ENCODE results near the gene TNNI2. TPM values are rescaled to one million over a fixed set of nuclear protein-coding genes. Genes with fewer than 3 reads are reported as not detected.
A peak's percentile ranks its signal among the peaks of the same experiment; 100 is the strongest.

The TNNI2 gene
- total RNA-seq, 1 donor from 2014 or later: 1.1 TPM

DNA sequence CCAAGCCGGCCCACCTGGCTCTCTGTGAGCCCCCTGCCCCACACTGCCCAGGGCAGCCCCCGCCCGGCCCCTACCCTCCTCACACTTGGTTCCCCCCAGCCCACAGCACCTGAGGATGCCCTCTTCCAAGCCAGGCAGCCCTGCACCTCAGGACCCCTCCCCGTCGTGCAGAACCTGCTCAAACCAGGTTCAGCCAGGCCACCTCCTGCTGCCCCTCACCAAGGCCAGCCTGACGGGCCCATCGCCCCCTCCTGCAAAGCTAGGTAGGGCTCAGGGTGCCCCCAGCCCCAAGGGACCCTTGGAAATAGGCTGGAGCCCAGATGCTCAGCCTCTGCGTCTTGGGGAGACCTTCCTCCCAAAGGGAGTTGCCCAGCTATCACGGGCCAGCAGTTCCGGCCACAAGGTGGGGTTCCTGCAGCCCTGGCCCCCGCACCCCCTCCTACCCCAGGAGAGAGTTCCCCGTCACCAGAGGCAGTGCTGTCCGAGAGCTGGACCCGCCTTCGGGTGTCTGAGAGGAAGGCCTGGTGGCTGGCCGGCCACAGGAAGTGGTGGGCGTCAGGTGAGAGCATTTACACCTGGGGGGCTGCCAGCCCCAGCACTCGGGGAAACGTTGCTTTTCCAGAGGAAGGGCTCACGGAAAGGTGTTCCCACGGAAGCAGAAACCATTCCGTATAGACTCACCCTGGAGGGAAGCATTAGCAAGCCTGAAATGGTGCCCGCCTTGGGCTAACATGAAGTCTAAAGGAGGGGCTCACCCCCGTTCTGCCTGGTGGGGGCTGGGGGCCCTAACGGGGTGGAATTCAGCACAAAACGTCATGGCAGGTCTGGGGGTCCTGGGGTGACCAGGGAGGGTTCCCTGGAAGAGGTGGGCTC lies 7.2 kb upstream of the TNNI2 start:
- H3K36me3 Mint-ChIP-seq (ENCODE audit: unreplicated experiment): no peaks in the 10 kb centered on the region
- DNase-seq (ENCODE audit: extremely low spot score, unreplicated experiment): no peak
- H3K4me3 Mint-ChIP-seq (ENCODE audit: unreplicated experiment): no peak overlapping the region
- no peaks in the 10 kb centered on the region for H3K9me3 Mint-ChIP-seq (ENCODE audit: unreplicated experiment)
- TF ChIP-seq, protein P1, sequence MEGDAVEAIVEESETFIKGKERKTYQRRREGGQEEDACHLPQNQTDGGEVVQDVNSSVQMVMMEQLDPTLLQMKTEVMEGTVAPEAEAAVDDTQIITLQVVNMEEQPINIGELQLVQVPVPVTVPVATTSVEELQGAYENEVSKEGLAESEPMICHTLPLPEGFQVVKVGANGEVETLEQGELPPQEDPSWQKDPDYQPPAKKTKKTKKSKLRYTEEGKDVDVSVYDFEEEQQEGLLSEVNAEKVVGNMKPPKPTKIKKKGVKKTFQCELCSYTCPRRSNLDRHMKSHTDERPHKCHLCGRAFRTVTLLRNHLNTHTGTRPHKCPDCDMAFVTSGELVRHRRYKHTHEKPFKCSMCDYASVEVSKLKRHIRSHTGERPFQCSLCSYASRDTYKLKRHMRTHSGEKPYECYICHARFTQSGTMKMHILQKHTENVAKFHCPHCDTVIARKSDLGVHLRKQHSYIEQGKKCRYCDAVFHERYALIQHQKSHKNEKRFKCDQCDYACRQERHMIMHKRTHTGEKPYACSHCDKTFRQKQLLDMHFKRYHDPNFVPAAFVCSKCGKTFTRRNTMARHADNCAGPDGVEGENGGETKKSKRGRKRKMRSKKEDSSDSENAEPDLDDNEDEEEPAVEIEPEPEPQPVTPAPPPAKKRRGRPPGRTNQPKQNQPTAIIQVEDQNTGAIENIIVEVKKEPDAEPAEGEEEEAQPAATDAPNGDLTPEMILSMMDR (IDR thresholded peaks at IDR 0.05): no peak
- peaks cover 68% of the 10 kb centered on the region for H3K4me1 Mint-ChIP-seq (ENCODE audit: unreplicated experiment)
- H3K27me3 Mint-ChIP-seq (ENCODE audit: unreplicated experiment): no peaks in the 10 kb centered on the region
- H3K27ac Mint-ChIP-seq (ENCODE audit: unreplicated experiment): peak overlapping the region; percentile 80

DNA sequence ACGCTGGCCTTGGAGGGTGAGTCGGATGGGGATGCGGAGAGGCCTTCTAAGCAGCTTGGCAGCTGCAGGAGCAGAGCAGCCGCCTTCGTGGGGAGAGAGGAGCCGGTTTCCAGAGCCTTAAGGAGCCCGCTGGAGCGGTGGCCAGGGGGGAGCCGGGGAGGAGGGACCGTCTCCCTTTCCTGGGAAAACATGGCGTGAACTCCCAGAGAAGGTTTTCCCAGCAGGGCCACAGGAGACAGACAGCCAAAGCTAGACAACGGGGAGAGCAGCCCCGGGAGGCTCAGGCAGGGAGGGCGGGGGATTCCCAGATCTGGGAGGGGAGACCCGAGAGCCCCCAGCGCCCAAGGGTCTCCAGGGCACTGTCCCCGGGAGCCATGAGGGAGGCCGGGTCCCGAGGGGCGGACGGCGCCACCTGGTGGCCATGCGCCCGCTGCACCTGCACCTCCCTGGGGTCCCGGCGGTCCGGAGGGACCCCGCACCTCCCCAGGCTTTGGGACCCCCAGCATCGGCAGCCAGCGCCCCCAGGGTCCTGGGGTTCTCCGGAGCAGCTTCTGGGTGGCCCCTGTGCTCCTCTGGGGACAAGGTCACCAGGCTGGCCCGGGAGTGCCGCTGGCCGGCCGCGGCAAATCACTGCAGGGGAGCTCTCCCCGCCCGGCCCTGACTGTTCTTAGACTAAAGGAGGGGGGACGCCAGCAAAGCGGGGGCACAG lies 6.4 kb upstream of the TNNI2 start:
- Mint-ChIP-seq H3K4me3 (ENCODE audit: unreplicated experiment) (no peak overlapping the region), H3K4me1 (ENCODE audit: unreplicated experiment) (peaks cover 60% of the 10 kb centered on the region), H3K9me3 (ENCODE audit: unreplicated experiment) (no peaks in the 10 kb centered on the region), H3K27me3 (ENCODE audit: unreplicated experiment) (no peaks in the 10 kb centered on the region), H3K27ac (ENCODE audit: unreplicated experiment) (peak overlapping the region; percentile 80), H3K36me3 (ENCODE audit: unreplicated experiment) (no peaks in the 10 kb centered on the region)
- TF ChIP-seq, protein P1 (IDR thresholded peaks at IDR 0.05): peak; percentile 100
- DNase-seq (ENCODE audit: extremely low spot score, unreplicated experiment): no peak

DNA sequence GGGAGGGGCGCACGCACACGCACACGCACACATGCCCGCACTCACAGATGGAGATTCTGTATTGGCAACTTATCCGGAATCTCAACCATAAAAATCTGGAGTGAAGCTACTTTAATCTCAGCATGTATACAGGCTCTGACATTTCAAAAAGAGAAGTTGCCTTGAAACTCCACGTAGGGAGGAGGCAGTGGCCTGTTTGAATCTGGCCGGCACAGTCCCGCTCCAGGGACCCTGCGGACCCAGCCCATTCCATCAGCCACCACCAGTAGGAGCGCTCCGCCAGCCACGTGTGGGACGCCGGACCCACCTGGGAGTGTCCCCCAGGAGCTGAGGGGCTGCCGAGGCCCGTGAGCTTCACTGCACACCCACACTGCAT lies 5.9 kb upstream of the TNNI2 start:
- peaks cover 59% of the 10 kb centered on the region for H3K4me1 Mint-ChIP-seq (ENCODE audit: unreplicated experiment)
- no peaks in the 10 kb centered on the region for H3K36me3 Mint-ChIP-seq (ENCODE audit: unreplicated experiment)
- H3K4me3 Mint-ChIP-seq (ENCODE audit: unreplicated experiment): no peak overlapping the region
- H3K9me3 Mint-ChIP-seq (ENCODE audit: unreplicated experiment): no peaks in the 10 kb centered on the region
- TF ChIP-seq, protein P1 (IDR thresholded peaks at IDR 0.05): no peak
- H3K27me3 Mint-ChIP-seq (ENCODE audit: unreplicated experiment): no peaks in the 10 kb centered on the region
- H3K27ac Mint-ChIP-seq (ENCODE audit: unreplicated experiment): no peak overlapping the region
- no peak for DNase-seq (ENCODE audit: extremely low spot score, unreplicated experiment)

DNA sequence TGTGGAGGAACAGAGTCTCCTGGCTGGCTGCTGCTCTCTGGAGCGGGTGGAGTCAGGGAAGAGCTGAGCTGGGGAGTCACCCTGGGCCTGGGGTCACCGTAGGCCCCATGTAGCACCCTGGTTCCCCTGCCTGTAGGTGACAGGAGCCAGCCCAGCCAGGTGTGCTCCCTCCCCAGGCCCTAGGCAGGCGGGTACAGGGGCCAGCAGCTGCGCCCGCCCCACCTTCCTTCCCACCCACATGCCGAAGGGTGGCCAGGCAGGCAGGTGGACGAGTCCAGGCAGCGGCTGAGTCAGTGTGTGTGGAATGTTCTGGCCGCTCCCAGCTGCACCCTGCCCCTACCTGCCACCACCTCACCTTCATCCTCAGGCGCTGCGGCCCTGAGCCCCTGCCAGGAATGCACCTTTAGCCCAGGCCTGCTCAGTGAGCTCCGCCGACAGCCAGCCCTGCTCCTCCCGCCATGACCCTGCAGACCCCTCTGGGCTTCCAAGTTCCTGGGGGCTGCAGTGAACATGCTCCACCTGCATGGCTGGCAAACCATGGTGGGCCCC lies 4.6 kb upstream of the TNNI2 start:
- Mint-ChIP-seq H3K4me3 (ENCODE audit: unreplicated experiment) (no peak overlapping the region), H3K27ac (ENCODE audit: unreplicated experiment) (no peak overlapping the region), H3K36me3 (ENCODE audit: unreplicated experiment) (no peaks in the 10 kb centered on the region), H3K9me3 (ENCODE audit: unreplicated experiment) (no peaks in the 10 kb centered on the region), H3K4me1 (ENCODE audit: unreplicated experiment) (peaks cover 47% of the 10 kb centered on the region), H3K27me3 (ENCODE audit: unreplicated experiment) (no peaks in the 10 kb centered on the region)
- TF ChIP-seq, protein P1 (IDR thresholded peaks at IDR 0.05): no peak
- DNase-seq (ENCODE audit: extremely low spot score, unreplicated experiment): no peak
